Vagina (tissue), 2 donors: Measurements from ENCODE around the gene CDH15. TPM values are rescaled to one million over a fixed set of nuclear protein-coding genes. Genes with fewer than 3 reads are reported as not detected.

Experiments
- DNase-seq, 2 donors: peaks; one replicate each; pipeline ENCODE4 v3.0.0-alpha.2; 2017; ENCODE audit errors: extremely low spot score in 2 of 2
- H3K27ac ChIP-seq: fragments of 200-600 bp; sonication (generic); one replicate; pipeline ENCODE4 v1.5.1; 2019
- H3K27me3 ChIP-seq: fragments of 200-600 bp; sonication (generic); one replicate; pipeline ENCODE4 v1.5.1; 2019
- H3K36me3 ChIP-seq, 2 donors: fragments of 200-600 bp; sonication (generic); one replicate each; pipeline ENCODE4 v1.5.1; 2017 to 2019
- H3K4me1 ChIP-seq: fragments of 200-600 bp; sonication (generic); one replicate; pipeline ENCODE4 v1.5.1; 2019
- H3K4me3 ChIP-seq, 2 donors: fragments of 200-600 bp; sonication (generic); 1 replicate in 1 of 2; 2 replicates in 1 of 2; pipeline ENCODE4 v1.5.1; 2016 to 2019
- H3K9me3 ChIP-seq: fragments of 200-600 bp; sonication (generic); one replicate; pipeline ENCODE4 v1.5.1; 2019
- POLR2A ChIP-seq, 2 donors: fragments of 450-650 bp; IDR thresholded peaks; one replicate each; pipeline ENCODE4 v1.6.1; 2017; ENCODE audit warnings: antibody characterized with exemption in 2 of 2, mild to moderate bottlenecking in 2 of 2, moderate library complexity in 2 of 2
- POLR2AphosphoS5 ChIP-seq, 2 donors: sonication (generic); formaldehyde crosslinking; IDR thresholded peaks; one replicate each; pipeline ENCODE4 v1.9.0; 2017; ENCODE audit warnings: antibody characterized with exemption in 2 of 2, mild to moderate bottlenecking in 2 of 2, low read depth in 1 of 2; ENCODE audit not compliant: insufficient read depth in 1 of 2
- intact Hi-C: fragments of 100-400 bp; cut with DNase I; formaldehyde crosslinking; loops from one replicate; pipeline ENCODE4 v1.15.1; 2023
- total RNA-seq: library from RNA; depleted of rRNA; stranded (reverse); fragments of >200 nt; gene quantifications from one replicate; pipeline ENCODE4 v1.2.3, GENCODE V29; 2016
- TF ChIP-seq, protein P1 (sequence below), 3 experiments: fragments of 450-650 bp in 2 of 3; fragments of 200-600 bp in 1 of 3; sonication (generic) in 1 of 3; IDR thresholded peaks; one replicate each; pipeline ENCODE4 v1.5.1; 2017 to 2019; ENCODE audit warnings: antibody characterized with exemption in 3 of 3, mild to moderate bottlenecking in 2 of 3, moderate library complexity in 2 of 3

The CDH15 gene
- total RNA-seq, 1 donor from 2014 or later = not detected

DNA sequence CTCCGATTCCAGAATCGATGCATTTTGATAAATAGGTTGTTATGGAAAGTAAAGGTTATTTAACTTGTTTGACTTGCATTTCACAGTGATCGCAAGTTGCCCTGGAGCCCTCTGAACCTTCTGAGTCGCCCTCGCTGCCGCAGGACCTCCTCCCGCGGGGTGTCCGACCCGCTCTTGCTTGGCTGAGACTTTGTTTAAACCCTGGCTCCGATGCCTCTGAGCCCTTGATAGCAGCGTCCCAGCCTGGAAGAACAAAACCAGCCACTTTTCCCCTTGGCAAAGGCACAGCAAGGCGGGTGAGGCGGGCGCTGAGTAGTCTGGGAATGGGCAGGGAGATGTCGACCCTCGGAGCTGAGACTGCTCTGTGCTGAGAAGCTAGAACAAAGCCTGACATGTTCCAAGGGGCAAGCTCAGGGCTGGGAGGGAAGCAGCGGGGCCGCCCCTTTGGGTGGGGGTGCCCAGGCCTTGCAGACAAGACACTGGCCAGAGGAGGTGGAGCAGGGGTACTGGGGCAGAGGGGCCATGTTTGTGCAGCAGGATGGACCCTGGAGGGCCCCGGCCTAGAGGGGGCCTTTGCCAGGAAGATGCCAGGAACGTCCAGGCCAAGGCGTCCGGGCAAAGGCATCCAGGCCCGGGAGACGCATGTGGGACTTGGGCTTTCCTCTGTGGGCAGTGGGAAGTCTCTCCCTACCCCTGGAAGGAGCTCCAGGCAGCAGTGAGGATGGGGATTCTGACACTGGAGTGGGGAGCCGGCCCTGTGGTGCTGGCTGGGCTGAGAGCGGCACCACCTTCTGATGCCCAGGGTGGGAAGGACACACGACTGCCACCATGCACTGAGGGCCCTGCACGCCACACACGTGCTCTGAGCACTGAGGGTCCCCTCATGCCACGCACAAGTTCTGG, 30.3 kb upstream of the CDH15 start:
- Histone ChIP-seq H3K27me3 (no peaks in the 10 kb centered on the region), H3K9me3 (no peaks in the 10 kb centered on the region), H3K36me3 (peaks cover 0 to 35% of the 10 kb centered on the region in 2 donors), H3K4me3 (no peak overlapping the region), H3K4me1 (no peaks in the 10 kb centered on the region), H3K27ac (no peak overlapping the region)
- intact Hi-C loops = no loop called here
- no peak for DNase-seq
- TF ChIP-seq POLR2AphosphoS5 (IDR thresholded peaks at IDR 0.05; ENCODE audit: insufficient read depth in 1 of 2, low read depth in 1 of 2) (no peak), POLR2A (IDR thresholded peaks at IDR 0.05) (no peak)
- TF ChIP-seq, protein P1, sequence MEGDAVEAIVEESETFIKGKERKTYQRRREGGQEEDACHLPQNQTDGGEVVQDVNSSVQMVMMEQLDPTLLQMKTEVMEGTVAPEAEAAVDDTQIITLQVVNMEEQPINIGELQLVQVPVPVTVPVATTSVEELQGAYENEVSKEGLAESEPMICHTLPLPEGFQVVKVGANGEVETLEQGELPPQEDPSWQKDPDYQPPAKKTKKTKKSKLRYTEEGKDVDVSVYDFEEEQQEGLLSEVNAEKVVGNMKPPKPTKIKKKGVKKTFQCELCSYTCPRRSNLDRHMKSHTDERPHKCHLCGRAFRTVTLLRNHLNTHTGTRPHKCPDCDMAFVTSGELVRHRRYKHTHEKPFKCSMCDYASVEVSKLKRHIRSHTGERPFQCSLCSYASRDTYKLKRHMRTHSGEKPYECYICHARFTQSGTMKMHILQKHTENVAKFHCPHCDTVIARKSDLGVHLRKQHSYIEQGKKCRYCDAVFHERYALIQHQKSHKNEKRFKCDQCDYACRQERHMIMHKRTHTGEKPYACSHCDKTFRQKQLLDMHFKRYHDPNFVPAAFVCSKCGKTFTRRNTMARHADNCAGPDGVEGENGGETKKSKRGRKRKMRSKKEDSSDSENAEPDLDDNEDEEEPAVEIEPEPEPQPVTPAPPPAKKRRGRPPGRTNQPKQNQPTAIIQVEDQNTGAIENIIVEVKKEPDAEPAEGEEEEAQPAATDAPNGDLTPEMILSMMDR (IDR thresholded peaks at IDR 0.05) = no peak

DNA sequence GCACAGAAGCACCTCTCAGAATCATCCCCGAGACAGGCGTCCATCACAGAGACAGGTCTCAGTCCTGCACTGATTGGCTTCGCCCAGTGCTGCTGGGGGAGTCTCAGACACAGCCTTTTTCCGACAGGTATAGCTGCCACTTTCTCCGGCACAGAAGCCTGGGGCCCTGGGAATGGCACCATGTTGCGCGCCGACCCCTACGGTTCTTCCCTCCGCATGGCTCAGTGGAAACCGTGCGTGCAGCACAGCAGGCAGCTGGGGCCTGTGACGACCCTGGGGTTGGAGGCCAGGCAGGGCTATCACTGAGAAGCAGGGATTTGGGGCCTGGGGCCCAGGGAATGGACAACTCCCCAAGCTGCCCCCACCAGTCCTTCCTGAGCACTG, 29.7 kb upstream of the CDH15 start:
- TF ChIP-seq, protein P1 (IDR thresholded peaks at IDR 0.05) = no peak
- TF ChIP-seq POLR2AphosphoS5 (IDR thresholded peaks at IDR 0.05; ENCODE audit: insufficient read depth in 1 of 2, low read depth in 1 of 2) (no peak), POLR2A (IDR thresholded peaks at IDR 0.05) (no peak)
- no peak overlapping the region for H3K27ac ChIP-seq
- no peaks in the 10 kb centered on the region for H3K4me1 ChIP-seq
- peaks cover 0 to 35% of the 10 kb centered on the region in 2 donors for H3K36me3 ChIP-seq
- no peak for DNase-seq
- no peak overlapping the region for H3K4me3 ChIP-seq
- no peaks in the 10 kb centered on the region for H3K27me3 ChIP-seq
- intact Hi-C loops = no loop called here
- no peaks in the 10 kb centered on the region for H3K9me3 ChIP-seq

DNA sequence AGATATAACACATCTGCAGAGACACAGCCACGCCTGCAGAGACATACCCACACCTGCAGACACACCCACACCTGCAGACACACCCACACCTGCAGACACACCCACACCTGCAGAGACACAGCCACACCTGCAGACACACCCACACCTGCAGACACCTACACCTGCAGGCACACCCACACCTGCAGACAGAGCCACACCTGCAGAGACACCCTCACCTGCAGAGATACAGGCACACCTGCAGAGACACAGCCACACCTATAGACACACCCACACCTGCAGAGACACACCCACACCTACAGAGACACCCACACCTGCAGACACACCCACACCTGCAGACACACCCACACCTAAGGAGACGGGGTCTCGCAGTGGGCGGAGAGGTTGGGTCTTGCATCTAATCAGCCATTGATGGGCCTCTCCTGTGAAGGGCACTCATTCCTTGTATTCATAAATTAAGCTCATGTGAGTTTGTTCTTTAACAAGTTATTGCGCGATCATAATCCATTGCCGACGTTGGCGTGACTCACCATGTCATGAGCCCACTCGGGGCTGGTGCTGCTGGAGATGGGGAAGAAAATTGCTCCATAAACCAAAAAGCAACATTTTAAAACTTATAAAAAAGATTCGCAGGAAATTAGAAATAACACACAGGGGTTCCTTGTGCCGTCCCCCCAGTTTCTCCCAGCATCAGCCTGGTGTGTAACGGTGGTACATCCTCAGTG, 28.9 kb upstream of the CDH15 start:
- Histone ChIP-seq H3K27ac (no peak overlapping the region), H3K9me3 (no peaks in the 10 kb centered on the region), H3K4me3 (no peak overlapping the region), H3K4me1 (no peaks in the 10 kb centered on the region), H3K36me3 (peaks cover 0 to 33% of the 10 kb centered on the region in 2 donors), H3K27me3 (no peaks in the 10 kb centered on the region)
- DNase-seq = no peak
- TF ChIP-seq POLR2AphosphoS5 (IDR thresholded peaks at IDR 0.05; ENCODE audit: insufficient read depth in 1 of 2, low read depth in 1 of 2) (no peak), POLR2A (IDR thresholded peaks at IDR 0.05) (no peak)
- TF ChIP-seq, protein P1 (IDR thresholded peaks at IDR 0.05) = no peak
- intact Hi-C loops = no loop called here

- H3K27me3 ChIP-seq = no peaks in the 10 kb centered on the region
- no peak overlapping the region for H3K27ac ChIP-seq
- H3K4me3 ChIP-seq = no peak overlapping the region
- H3K4me1 ChIP-seq = no peaks in the 10 kb centered on the region
- TF ChIP-seq POLR2A (IDR thresholded peaks at IDR 0.05) (no peak), POLR2AphosphoS5 (IDR thresholded peaks at IDR 0.05; ENCODE audit: insufficient read depth in 1 of 2, low read depth in 1 of 2) (no peak)
- intact Hi-C loops = no loop called here
- H3K9me3 ChIP-seq = no peaks in the 10 kb centered on the region
- peaks cover 0 to 34% of the 10 kb centered on the region in 2 donors for H3K36me3 ChIP-seq
- no peak for DNase-seq
Measured at GRCh38 chr16:89143201-89143741, 28.3 kb upstream of the CDH15 start.

- Histone ChIP-seq H3K27me3 (no peaks in the 10 kb centered on the region), H3K4me3 (no peak overlapping the region), H3K9me3 (no peaks in the 10 kb centered on the region), H3K36me3 (peaks cover 0 to 42% of the 10 kb centered on the region in 2 donors), H3K27ac (no peak overlapping the region), H3K4me1 (no peaks in the 10 kb centered on the region)
- DNase-seq = no peak
- intact Hi-C loops = no loop called here
- no peak for TF ChIP-seq POLR2A (IDR thresholded peaks at IDR 0.05)
- TF ChIP-seq, protein P1 (IDR thresholded peaks at IDR 0.05) = no peak
- TF ChIP-seq POLR2AphosphoS5 (IDR thresholded peaks at IDR 0.05; ENCODE audit: insufficient read depth in 1 of 2, low read depth in 1 of 2) = no peak
Measured at GRCh38 chr16:89143911-89144675, 27.5 kb upstream of the CDH15 start.
